Pulmonary artery endothelial cell (primary cell): ENCODE results near the gene ZEB2. TPM values are rescaled to one million over a fixed set of nuclear protein-coding genes. Genes with fewer than 3 reads are reported as not detected.

ENCODE experiments used
- DNase-seq: peaks from one replicate; pipeline ENCODE4 v3.0.0-alpha.2; 2011; ENCODE audit warnings: low read depth, low spot score
- total RNA-seq: library from RNA; depleted of rRNA; stranded (reverse); fragments of >200 nt; gene quantifications from 2 replicates; pipeline ENCODE4 v1.2.3, GENCODE V29; 2014

Gene ZEB2
- total RNA-seq, 1 donor from 2014 or later = 22.5 TPM

DNA sequence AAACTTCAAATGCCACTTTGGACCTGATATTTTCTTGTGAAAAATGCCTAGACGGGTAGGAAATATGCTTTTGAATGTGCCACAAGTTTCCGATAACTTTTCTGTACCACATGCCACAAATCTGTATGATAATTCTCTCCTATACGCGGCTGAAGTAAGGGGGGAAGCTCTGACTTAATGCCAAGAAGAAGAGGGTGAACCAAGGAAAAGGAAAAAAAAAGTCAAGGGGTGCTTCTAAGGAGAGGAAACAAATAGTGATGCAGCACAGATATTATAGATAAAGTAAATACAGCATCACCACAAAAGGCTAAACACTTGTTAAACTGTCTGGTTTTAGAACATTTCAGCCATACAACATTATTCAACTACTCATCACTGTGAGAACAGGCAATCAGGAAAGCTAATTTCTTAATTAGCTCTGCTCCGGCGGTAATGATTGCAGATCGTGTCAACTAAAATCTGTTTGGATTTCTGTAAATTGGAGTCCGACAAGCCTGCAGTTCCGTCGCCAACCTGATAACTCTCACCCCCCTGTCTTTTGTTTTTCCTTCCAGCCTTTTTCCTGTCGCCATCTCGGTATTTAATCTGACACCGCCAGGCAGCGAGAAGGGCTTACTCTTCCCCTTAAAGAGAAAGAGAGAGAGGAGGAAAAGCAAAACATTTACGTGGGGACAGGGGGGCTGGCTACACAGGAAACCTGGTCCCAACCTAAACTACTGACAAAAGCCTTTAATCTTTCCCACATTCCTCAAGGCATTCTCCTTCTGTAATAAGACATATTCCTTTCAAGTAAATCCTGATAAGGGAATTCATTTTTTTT is 67.5 kb downstream of the ZEB2 start:
- DNase-seq = peak; percentile 62

DNA sequence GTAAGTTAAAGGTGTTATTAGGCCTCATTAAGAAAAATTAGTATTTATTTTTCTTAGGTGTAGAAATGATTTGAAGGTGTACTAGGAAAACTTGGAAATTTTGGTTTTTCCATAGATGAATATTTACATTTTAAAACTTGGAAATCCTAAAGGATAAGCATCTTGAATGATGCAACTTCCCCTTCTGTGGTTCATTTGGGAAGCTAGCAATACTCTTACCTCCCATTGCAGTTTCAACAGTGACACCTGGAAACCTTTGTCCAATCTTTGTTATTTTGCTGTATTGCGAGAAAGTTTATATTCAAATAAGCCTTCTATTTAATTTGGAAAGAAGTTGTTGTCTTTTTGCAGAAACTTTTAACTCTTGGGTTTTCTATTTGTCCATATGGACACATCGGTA is 68.5 kb downstream of the ZEB2 start:
- DNase-seq = no peak

GRCh38 chr2:144449028-144449406 is 70.9 kb downstream of the ZEB2 start:
- DNase-seq = no peak

GRCh38 chr2:144448389-144449027 is 71.4 kb downstream of the ZEB2 start:
- no peak for DNase-seq

DNA sequence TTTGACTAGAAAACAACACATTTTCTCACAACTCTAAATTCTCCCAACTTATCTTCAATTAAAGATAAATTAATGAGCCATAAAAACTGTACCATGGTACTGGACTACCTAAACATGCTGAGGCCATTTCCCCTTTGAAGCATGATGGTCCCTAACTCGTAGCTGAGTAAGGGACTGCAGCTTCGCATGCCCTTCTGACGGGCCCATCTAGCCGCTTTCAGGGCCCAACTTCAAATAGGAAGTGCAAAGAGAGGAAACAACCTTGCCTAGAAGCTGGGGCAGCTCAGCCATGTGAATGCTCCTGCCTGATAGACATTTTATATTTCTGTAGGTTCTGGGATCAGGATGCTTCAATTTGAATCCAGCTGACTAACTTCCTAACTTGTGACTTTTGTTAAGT is 72.4 kb downstream of the ZEB2 start:
- DNase-seq = no peak

DNA sequence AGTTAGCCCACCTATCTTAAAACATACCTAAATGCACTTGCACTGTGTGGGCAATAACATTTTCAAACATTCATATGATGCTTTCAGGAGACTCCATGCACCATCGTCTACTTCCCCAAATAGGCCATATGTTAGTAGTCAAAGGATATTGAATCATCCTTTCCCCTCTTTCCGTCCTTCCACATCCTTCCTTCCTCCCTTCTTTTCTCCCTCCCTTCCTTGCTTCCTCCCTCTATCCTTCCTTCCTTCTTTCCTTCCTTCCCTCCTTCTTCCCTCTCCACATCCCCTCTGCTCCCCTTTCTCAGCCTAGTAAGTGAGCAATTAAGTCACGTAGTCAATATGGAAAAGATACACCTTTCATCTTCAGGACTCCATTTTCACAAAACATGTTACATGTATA is 73.8 kb downstream of the ZEB2 start:
- DNase-seq = no peak

DNA sequence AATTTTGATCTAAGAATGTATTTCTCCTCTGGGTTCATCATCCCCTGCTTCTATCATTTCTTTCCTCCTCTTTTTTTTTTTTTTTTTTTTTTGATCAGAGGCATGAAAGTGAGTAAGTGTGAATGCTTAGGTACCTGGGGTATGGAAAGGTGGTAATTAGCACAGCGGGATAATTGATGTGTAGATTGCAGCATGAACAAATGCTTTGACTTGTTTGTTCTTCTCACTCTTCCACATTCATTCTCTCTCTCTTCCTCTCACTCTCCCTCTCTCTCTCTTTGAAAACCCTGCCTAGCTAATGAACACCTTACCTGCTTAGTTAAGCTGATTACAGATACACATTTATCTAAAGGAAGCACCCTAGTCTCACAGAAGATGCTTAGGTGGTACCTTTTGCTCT is 74.7 kb downstream of the ZEB2 start:
- DNase-seq = no peak

GRCh38 chr2:144443837-144444817 is 75.8 kb downstream of the ZEB2 start:
- no peak for DNase-seq

DNA sequence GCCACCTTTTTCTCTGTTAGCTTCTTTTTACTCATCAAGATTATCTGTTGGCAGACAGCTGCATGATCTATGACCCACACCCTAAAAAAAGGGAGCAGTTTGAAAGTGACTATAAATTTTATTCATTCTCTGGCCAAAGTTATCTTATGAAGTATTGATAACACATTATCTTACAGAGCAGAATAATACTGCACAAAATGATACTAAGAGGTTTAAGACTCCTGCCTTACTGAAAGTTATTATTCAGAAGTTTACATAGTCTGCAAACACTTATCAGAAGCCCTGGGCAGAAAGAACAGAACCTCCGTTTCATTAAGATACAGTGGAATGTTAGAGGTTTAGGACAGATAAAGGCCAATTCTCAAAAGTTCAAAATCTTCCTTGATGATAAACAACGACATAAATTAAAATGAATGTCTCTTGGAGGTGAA is 78.2 kb downstream of the ZEB2 start:
- no peak for DNase-seq

- no peak for DNase-seq
Measured at GRCh38 chr2:144439993-144440392, 79.9 kb downstream of the ZEB2 start.

DNA sequence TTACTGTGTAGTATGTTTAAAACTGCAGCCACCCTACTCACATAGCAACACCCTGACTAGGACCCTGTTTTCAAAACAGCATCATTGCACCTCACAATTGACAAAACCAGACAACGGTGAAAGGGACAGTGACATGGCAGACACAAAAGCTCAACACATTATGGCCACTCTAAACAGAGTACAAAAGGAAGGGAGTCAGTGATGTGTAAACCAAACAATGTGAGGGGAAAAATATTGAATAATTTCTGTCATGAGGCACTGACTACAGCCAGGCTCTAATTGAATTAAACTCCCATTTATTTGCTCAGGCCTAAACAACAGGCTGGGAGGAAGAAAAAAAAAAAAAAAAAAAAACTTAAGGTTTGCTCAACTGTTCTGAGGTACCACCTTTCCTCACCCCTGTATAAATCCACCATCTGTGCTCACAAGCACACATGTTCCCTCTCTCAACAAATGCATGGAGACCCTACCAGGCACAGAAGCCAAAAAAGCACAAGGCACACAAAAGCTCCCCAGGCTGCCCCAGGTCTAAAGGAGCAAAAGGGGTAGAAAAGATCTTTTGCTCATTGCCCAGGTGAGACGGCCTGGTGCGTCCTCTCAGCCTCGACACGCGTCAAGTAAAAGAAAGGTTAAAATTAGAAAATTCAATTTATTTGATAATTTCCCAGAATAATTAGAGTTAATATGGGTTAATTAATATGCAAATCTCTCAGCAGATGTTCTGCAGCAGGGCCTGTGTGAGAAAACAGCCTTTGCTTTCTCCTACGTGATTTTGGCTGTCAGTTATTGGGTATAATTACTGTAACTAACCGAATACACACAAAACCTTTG is 80.9 kb downstream of the ZEB2 start:
- DNase-seq = no peak

GRCh38 chr2:144437636-144438035 is 82.3 kb downstream of the ZEB2 start:
- no peak for DNase-seq

DNA sequence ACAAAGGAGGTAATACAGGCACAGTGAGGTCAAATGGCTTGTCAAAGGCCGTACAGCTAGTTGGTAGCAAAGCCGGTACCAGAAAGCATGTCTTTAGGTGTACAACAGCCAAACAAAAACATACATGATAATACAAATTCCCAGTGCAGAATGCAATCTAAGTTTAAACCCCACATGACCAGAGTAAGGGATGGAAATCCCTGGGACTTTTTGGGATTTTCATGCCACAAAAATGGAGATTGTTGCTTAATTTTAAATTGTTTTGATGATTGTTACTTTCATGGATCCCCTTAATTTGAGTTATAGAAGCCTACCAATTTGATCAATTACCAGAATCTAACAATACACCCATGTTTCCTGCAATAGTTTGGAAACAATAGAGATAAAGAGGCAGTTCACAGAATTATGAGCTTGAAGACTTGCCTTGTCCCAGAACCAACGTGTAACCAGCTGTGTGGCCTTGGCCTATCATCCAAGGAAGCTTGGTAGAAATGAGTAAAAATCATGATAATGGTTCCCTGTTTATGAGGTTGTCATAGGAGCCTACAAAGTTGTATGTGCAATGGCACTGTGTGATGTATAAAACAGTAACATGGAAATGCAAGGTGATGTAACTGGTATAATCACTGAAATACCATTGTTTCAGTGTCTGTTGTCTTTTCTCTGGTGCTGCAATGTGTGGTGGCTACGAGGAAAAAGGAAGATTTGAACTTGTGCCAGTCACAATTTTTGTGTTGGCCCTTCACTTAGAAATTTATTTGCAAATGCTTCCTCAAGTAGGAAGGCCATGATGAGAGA is 85.3 kb downstream of the ZEB2 start:
- no peak for DNase-seq

- DNase-seq = no peak
Measured at GRCh38 chr2:144432921-144433320, 87.0 kb downstream of the ZEB2 start.

DNA sequence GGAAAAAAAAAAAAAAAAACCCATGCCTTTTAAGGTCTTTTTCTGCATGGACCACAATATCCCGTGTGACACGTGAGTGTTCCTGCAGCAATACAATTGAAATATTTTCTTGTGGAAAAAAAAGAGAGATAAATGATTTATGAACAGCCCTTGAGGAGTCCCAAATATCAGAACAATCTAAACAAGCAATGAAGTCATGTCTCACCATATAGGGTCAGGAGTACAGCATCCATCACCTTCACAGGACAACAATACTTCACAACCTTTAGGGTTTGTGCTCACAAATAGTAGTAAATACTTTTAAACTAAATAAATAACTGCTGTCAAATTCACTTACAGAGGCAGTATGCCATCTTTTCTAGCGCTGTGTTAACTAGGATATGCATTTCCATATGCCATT is 87.9 kb downstream of the ZEB2 start:
- no peak for DNase-seq

DNA sequence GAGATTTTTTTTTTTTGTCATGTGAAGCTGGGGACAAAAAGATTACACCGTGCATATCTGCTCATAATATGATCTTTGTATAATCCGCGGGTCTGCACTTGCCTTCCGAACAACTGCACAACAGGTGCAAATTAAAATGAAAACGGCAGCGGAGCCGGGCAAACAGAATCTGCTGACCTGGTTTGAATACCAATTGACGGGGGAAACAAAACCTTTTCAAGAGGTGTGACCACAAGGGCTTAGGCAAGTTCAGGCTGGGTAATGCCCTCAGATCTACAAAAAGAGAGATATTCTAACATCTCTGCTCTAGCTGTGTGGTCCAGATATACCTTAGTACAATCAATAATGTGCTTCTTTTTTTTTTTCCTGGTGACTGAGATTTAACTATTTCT is 88.5 kb downstream of the ZEB2 start:
- DNase-seq = no peak

DNA sequence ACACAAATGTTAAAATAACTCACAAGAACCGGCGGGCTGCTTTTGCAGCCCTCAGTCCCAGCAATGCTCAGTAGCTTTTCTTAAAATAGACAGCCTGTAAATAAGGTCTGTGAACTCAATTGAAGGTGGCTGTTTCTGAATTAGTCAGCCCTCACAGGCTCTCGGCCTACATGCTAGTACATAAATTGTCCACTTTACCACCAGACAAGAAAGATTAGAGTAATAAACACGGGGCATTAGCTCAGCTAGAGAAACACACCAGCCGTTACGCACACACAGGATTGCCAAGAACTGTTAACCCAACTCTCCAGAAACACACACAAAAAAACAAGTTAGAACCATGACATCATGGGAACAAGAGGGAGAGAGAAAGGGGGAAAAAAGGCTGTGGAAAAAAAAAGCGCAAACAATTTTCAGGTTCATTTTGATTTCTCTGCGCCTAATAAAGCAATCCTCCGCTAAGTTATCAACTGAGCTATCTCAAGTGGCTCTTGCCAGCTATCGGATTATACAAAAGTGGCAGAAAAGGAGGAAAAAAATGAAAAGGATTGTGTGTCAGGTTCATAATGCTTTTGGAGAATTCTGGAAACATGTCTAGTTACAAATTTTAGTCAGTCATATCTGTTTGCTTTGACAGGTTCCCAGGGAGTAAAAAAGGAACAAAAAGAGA is 89.1 kb downstream of the ZEB2 start:
- no peak for DNase-seq

- no peak for DNase-seq
Measured at GRCh38 chr2:144429396-144430112, 90.4 kb downstream of the ZEB2 start.

- DNase-seq = peak; percentile 63
Measured at GRCh38 chr2:144426981-144427479, 92.9 kb downstream of the ZEB2 start.
